H1 (cell line): ENCODE measurements around the gene GTF2IRD1. TPM values are rescaled to one million over a fixed set of nuclear protein-coding genes. Genes with fewer than 3 reads are reported as not detected.

Experiments used
- CTCF ChIA-PET: fragments of 300-600 bp; sonication (Branson Sonifier 250); formaldehyde crosslinking; loops from one replicate; lab custom pipeline; 2021; ENCODE audit not compliant: partially characterized antibody; lab: Charles Lee
- POLR2A ChIA-PET: fragments of 300-600 bp; sonication (Branson Sonifier 250); formaldehyde crosslinking; loops from one replicate; lab custom pipeline; 2021; ENCODE audit warnings: inconsistent platforms; ENCODE audit not compliant: partially characterized antibody; lab: Charles Lee
- DNase-seq, 2 experiments: peaks; one replicate each; pipeline versions ENCODE4 v3.0.0 to v3.0.0-alpha.2; 2010 to 2022; ENCODE audit warnings: low spot score in 2 of 2, low read depth in 1 of 2, mixed read lengths in 1 of 2
- FAIRE-seq: peaks from 2 replicates; lab custom pipeline; 2011; peaks lifted over from hg19 to GRCh38; lab: Jason Lieb, UNC
- H2AFZ ChIP-seq: 2 replicates; pipeline ENCODE4 v1.8.1; 2012; ENCODE audit warnings: low read length, inconsistent platforms
- H2AK5ac ChIP-seq: 2 replicates; pipeline ENCODE4 v1.6.1; 2013; ENCODE audit warnings: low read depth, low read length
- H2BK120ac ChIP-seq: replicated peaks from 2 replicates; pipeline ENCODE3; 2013; ENCODE audit warnings: low read depth, low read length, inconsistent platforms
- H2BK12ac ChIP-seq: 2 replicates; pipeline ENCODE4 v1.6.1; 2013; ENCODE audit warnings: low read depth, low read length
- H2BK15ac ChIP-seq: 2 replicates; pipeline ENCODE4 v1.6.1; 2013; ENCODE audit warnings: low read length
- H2BK20ac ChIP-seq: 2 replicates; pipeline ENCODE4 v1.6.1; 2013; ENCODE audit warnings: low read length
- H2BK5ac ChIP-seq: 2 replicates; pipeline ENCODE4 v1.6.1; 2013; ENCODE audit warnings: low read depth, low read length
- H3K14ac ChIP-seq: 2 replicates; pipeline ENCODE4 v1.6.1; 2013; ENCODE audit warnings: inconsistent platforms; ENCODE audit not compliant: insufficient read length
- H3K18ac ChIP-seq: 2 replicates; pipeline ENCODE4 v1.6.1; 2013; ENCODE audit warnings: low read length; ENCODE audit errors: extremely low read depth
- H3K23ac ChIP-seq: 2 replicates; pipeline ENCODE4 v1.6.1; 2013; ENCODE audit warnings: inconsistent platforms; ENCODE audit not compliant: insufficient read length
- H3K23me2 ChIP-seq: 2 replicates; pipeline ENCODE4 v1.6.1; 2013; ENCODE audit warnings: low read depth, low read length
- H3K27ac ChIP-seq: 2 replicates; pipeline ENCODE4 v1.6.1; 2011; ENCODE audit warnings: low read depth, low read length, inconsistent platforms
- H3K27me3 ChIP-seq, 4 experiments: replicated peaks in 1 of 4; 1 replicate in 1 of 4; 2 replicates in 3 of 4; pipeline versions ENCODE4 v1.6.1 to v1.8.1; 2011 to 2013; ENCODE audit warnings: low read length in 3 of 4, mild to moderate bottlenecking in 3 of 4, inconsistent platforms in 2 of 4, mixed read lengths in 2 of 4, moderate library complexity in 1 of 4; ENCODE audit not compliant: control insufficient read depth in 3 of 4, insufficient read depth in 3 of 4; ENCODE audit errors: extremely low read depth in 1 of 4
- H3K36me3 ChIP-seq, 4 experiments: 2 replicates each; pipeline versions ENCODE4 v1.6.1 to v1.8.1; 2011 to 2013; ENCODE audit warnings: mild to moderate bottlenecking in 4 of 4, low read length in 3 of 4, moderate library complexity in 2 of 4, control low read depth in 1 of 4, inconsistent platforms in 1 of 4; ENCODE audit not compliant: insufficient read depth in 4 of 4, control insufficient read depth in 2 of 4
- H3K4ac ChIP-seq: replicated peaks from 2 replicates; pipeline ENCODE3; 2013; ENCODE audit warnings: low read length, low read depth, mixed read lengths, inconsistent platforms; ENCODE audit not compliant: insufficient read length
- H3K4me1 ChIP-seq, 4 experiments: replicated peaks in 1 of 4; 1 replicate in 1 of 4; 2 replicates in 3 of 4; pipeline versions ENCODE4 v1.6.1 to v1.8.1; 2011 to 2013; ENCODE audit warnings: low read length in 3 of 4, inconsistent platforms in 2 of 4, mixed read lengths in 1 of 4; ENCODE audit not compliant: insufficient read depth in 4 of 4, control insufficient read depth in 3 of 4
- H3K4me2 ChIP-seq, 2 experiments: 2 replicates each; pipeline versions ENCODE4 v1.6.1 to v1.8.1; 2011 to 2013; ENCODE audit warnings: low read depth in 2 of 2, low read length in 2 of 2, control low read depth in 1 of 2, inconsistent platforms in 1 of 2, mild to moderate bottlenecking in 1 of 2; ENCODE audit not compliant: insufficient read depth in 1 of 2
- H3K4me3 ChIP-seq, 4 experiments: fragments of 200-600, 300-600 bp in 1 of 4; sonication (generic), shearing (Covaris generic), sonication (Bioruptor Twin) in 1 of 4; 2 replicates each; pipeline versions ENCODE4 v1.5.1 to v1.8.1; 2011 to 2016; ENCODE audit warnings: low read length in 4 of 4, low read depth in 3 of 4, control low read depth in 2 of 4, inconsistent platforms in 2 of 4, mild to moderate bottlenecking in 2 of 4, mixed read lengths in 1 of 4, moderate library complexity in 1 of 4; ENCODE audit not compliant: insufficient read depth in 2 of 4; ENCODE audit errors: extremely low read depth in 1 of 4
- H3K56ac ChIP-seq: replicated peaks from 2 replicates; pipeline ENCODE3; 2013; ENCODE audit warnings: low read depth, mild to moderate bottlenecking, mixed read lengths, low read length, inconsistent platforms; ENCODE audit not compliant: insufficient read length
- H3K79me1 ChIP-seq: 2 replicates; pipeline ENCODE4 v1.6.1; 2013; ENCODE audit warnings: low read depth, low read length, control low read depth
- H3K79me2 ChIP-seq, 2 experiments: 2 replicates each; pipeline versions ENCODE4 v1.6.1 to v1.8.1; 2012 to 2013; ENCODE audit warnings: low read length in 2 of 2, mild to moderate bottlenecking in 2 of 2, inconsistent platforms in 1 of 2; ENCODE audit not compliant: insufficient read depth in 2 of 2, control insufficient read depth in 1 of 2
- H3K9ac ChIP-seq, 4 experiments: replicated peaks in 1 of 4; 1 replicate in 1 of 4; 2 replicates in 3 of 4; pipeline versions ENCODE4 v1.6.1 to v1.8.1; 2011 to 2013; ENCODE audit warnings: low read depth in 3 of 4, low read length in 3 of 4, control low read depth in 2 of 4, mild to moderate bottlenecking in 2 of 4, moderate library complexity in 2 of 4, inconsistent platforms in 1 of 4; ENCODE audit errors: extremely low read depth in 1 of 4
- H3K9me3 ChIP-seq, 2 experiments: 2 replicates each; pipeline versions ENCODE4 v1.6.1 to v1.8.1; 2012 to 2013; ENCODE audit warnings: mild to moderate bottlenecking in 2 of 2, moderate library complexity in 2 of 2, control low read depth in 1 of 2, inconsistent platforms in 1 of 2, low read depth in 1 of 2, low read length in 1 of 2, mixed read lengths in 1 of 2; ENCODE audit not compliant: insufficient read depth in 2 of 2
- H4K20me1 ChIP-seq, 2 experiments: replicated peaks in 1 of 2; 2 replicates each; pipeline versions ENCODE3 to v1.8.1; 2011 to 2013; ENCODE audit warnings: inconsistent platforms in 2 of 2, low read length in 2 of 2, mild to moderate bottlenecking in 1 of 2; ENCODE audit not compliant: insufficient read depth in 2 of 2, control insufficient read depth in 1 of 2
- H4K5ac ChIP-seq: 2 replicates; pipeline ENCODE4 v1.6.1; 2013; ENCODE audit warnings: low read length, low read depth, mixed read lengths, inconsistent platforms; ENCODE audit not compliant: insufficient read length
- H4K8ac ChIP-seq: 2 replicates; pipeline ENCODE4 v1.8.0; 2013; ENCODE audit warnings: mild to moderate bottlenecking, moderate library complexity, low read length, inconsistent platforms; ENCODE audit not compliant: insufficient read depth; ENCODE audit errors: extremely low read depth
- H4K91ac ChIP-seq: replicated peaks from 2 replicates; pipeline ENCODE3; 2013; ENCODE audit warnings: low read length, mixed read lengths, inconsistent platforms; ENCODE audit not compliant: insufficient read length
- ASH2L ChIP-seq: fragments of 200-600, 300-600 bp; sonication (generic); IDR thresholded peaks from one replicate; pipeline ENCODE4 v1.7.1; 2017; ENCODE audit warnings: low read length
- BCL11A ChIP-seq, 2 experiments: IDR thresholded peaks; one replicate each; pipeline ENCODE4 v1.6.1; 2011; ENCODE audit warnings: low read depth in 2 of 2, low read length in 2 of 2, mild to moderate bottlenecking in 2 of 2
- BRCA1 ChIP-seq: IDR thresholded peaks from 2 replicates; pipeline ENCODE4 v1.6.1; 2012; ENCODE audit warnings: low read depth, low read length, improper control_type of control experiment
- CBX8 ChIP-seq: fragments of 300-800, 300-1000 bp; sonication (generic); IDR thresholded peaks from 2 replicates; pipeline ENCODE4 v1.7.1; 2016; ENCODE audit warnings: low read depth, low read length, borderline replicate concordance
- CREB1 ChIP-seq: IDR thresholded peaks from 2 replicates; pipeline ENCODE4 v1.6.1; 2012; ENCODE audit warnings: inconsistent platforms
- GTF2F1 ChIP-seq: IDR thresholded peaks from 2 replicates; pipeline ENCODE4 v1.6.1; 2012; ENCODE audit warnings: low read depth, low read length, improper control_type of control experiment, borderline replicate concordance
- MAFK ChIP-seq: IDR thresholded peaks from 2 replicates; pipeline ENCODE4 v1.6.1; 2012; ENCODE audit warnings: low read depth, mild to moderate bottlenecking, improper control_type of control experiment, low read length
- POLR2AphosphoS5 ChIP-seq: IDR thresholded peaks from 2 replicates; pipeline ENCODE4 v1.6.1; 2011; ENCODE audit warnings: low read depth, low read length
- RAD21 ChIP-seq, 2 experiments: IDR thresholded peaks in 1 of 2; conservative IDR thresholded peaks in 1 of 2; 2 replicates each; pipeline ENCODE4 v1.6.1; 2011; ENCODE audit warnings: low read depth in 2 of 2, low read length in 2 of 2, improper control_type of control experiment in 1 of 2, inconsistent platforms in 1 of 2, mild to moderate bottlenecking in 1 of 2, moderate library complexity in 1 of 2
- RFX5 ChIP-seq: IDR thresholded peaks from 2 replicates; pipeline ENCODE4 v1.6.1; 2011; ENCODE audit warnings: low read depth, low read length, improper control_type of control experiment, borderline replicate concordance
- SIRT6 ChIP-seq: IDR thresholded peaks from one replicate; pipeline ENCODE4 v1.7.1; 2012; ENCODE audit warnings: low read length, inconsistent platforms
- SIX5 ChIP-seq: IDR thresholded peaks from 2 replicates; pipeline ENCODE4 v1.6.1; 2011; ENCODE audit warnings: mild to moderate bottlenecking, low read depth, low read length
- TAF7 ChIP-seq: optimal IDR thresholded peaks from 2 replicates; pipeline ENCODE3; 2011; ENCODE audit warnings: low read depth, mild to moderate bottlenecking, inconsistent platforms, low read length, moderate library complexity, borderline replicate concordance
- TBP ChIP-seq: IDR thresholded peaks from 2 replicates; pipeline ENCODE4 v1.6.1; 2011; ENCODE audit warnings: low read depth, low read length, improper control_type of control experiment
- TCF12 ChIP-seq: IDR thresholded peaks from 2 replicates; pipeline ENCODE4 v1.6.1; 2011; ENCODE audit warnings: low read depth, mild to moderate bottlenecking, low read length
- YY1 ChIP-seq: IDR thresholded peaks from 2 replicates; pipeline ENCODE4 v1.6.1; 2011; ENCODE audit warnings: low read depth, mild to moderate bottlenecking, low read length
- WGBS, 2 experiments: shearing (Covaris generic) in 1 of 2; methylation state at CpG; one replicate each; pipeline versions ENCODE4 v1.1.6 to v1.1.7; 2013 to 2015; ENCODE audit warnings: low lambda C conversion rate in 2 of 2, mixed read lengths in 2 of 2, inconsistent platforms in 1 of 2, low coverage in 1 of 2, missing lambda C conversion rate in 1 of 2; ENCODE audit not compliant: insufficient replicate concordance in 2 of 2, insufficient coverage in 1 of 2, insufficient read length in 1 of 2; ENCODE audit errors: extremely low coverage in 1 of 2, missing lambda C conversion rate in 1 of 2; 5-methylcytosine and 5-hydroxymethylcytosine counted together
- polyA plus RNA-seq, 7 experiments: library from polyadenylated mRNA; depleted of rRNA in 3 of 7; stranded (reverse) in 5 of 7; unstranded in 2 of 7; fragments of >200 nt in 5 of 7; fragments of 200-250 nt in 2 of 7; gene quantifications; 1 replicate in 5 of 7; 2 replicates in 1 of 7; 4 replicates in 1 of 7; pipeline versions ENCODE4 v1.2.1 to v1.2.3, GENCODE V29; 2011 to 2013; ENCODE audit warnings: missing spikeins in 2 of 7, mixed read lengths in 2 of 7
- total RNA-seq: library from RNA; stranded (reverse); fragmentation: NEBNext Ultra II Directional; extraction: Animal tissue kit (Norgen Biotek cat#: 25700); gene quantifications from 2 replicates; pipeline ENCODE4 v1.2.1, GENCODE V29; 2021

GTF2IRD1 gene
- total and polyA plus RNA-seq, 2 of the 8 experiments (the other 6 are each of a cell fraction or from before 2014, with no cell fraction given) = 27.4 to 45.4 TPM

- Histone ChIP-seq H4K91ac (no peak overlapping the region), H2BK5ac (no peak overlapping the region), H3K23ac (no peak overlapping the region), H3K36me3 (no peaks in the 10 kb centered on the region), H4K20me1 (no peaks in the 10 kb centered on the region), H3K14ac (no peak overlapping the region), H2BK20ac (no peak overlapping the region), H3K4ac (no peak overlapping the region), H3K23me2 (no peaks in the 10 kb centered on the region), H3K27ac (no peak overlapping the region), H3K56ac (no peak overlapping the region), H3K9me3 (no peaks in the 10 kb centered on the region), H2BK12ac (no peak overlapping the region), H2AFZ (no peak overlapping the region), H3K79me2 (no peaks in the 10 kb centered on the region), H4K5ac (no peak overlapping the region), H3K79me1 (no peaks in the 10 kb centered on the region)
- no peak for FAIRE-seq
- 82% methylated on average over 4 of the region's 4 CpGs; no CpG with 5 or more reads in 1 of the 2 experiments for WGBS, 2 experiments
- CTCF ChIA-PET = interaction anchor here (1.2 to 5.1 kb wide), 2 partner anchors 11 to 205 kb away, joined by 4 to 30 read pairs; no protein-coding TSS in a partner anchor
- no peak for TF ChIP-seq YY1
- TF ChIP-seq RAD21 (IDR thresholded peaks at IDR 0.05 in 1 of 2, conservative IDR thresholded peaks at IDR 0.05 in 1 of 2; ENCODE audit: low read depth in 2 of 2, low read length in 2 of 2) = no peak
- TF ChIP-seq ASH2L = no peak
- TF ChIP-seq GTF2F1 = no peak
- no peak for TF ChIP-seq TCF12
- no peak for TF ChIP-seq CREB1
- no peak for TF ChIP-seq RFX5
- no peak for TF ChIP-seq SIX5
- no peak for TF ChIP-seq POLR2AphosphoS5
- TF ChIP-seq CBX8 = no peak
- TF ChIP-seq TAF7 = no peak
- no peak for TF ChIP-seq BRCA1
- no peak for TF ChIP-seq BCL11A (IDR thresholded peaks at IDR 0.05; ENCODE audit: low read depth in 2 of 2, low read length in 2 of 2)
- no peak for TF ChIP-seq SIRT6
- TF ChIP-seq MAFK = no peak
- no peak for TF ChIP-seq TBP
- TF ChIP-seq, all 59 proteins: peak for 0
- no peak overlapping the region for H2BK15ac ChIP-seq
- no peak overlapping the region for H3K4me3 ChIP-seq
- no peak overlapping the region for H3K4me2 ChIP-seq
- no peaks in the 10 kb centered on the region for H3K27me3 ChIP-seq
- H3K4me1 ChIP-seq = no peaks in the 10 kb centered on the region
- no peak overlapping the region for H2BK120ac ChIP-seq
- POLR2A ChIA-PET = interaction anchor here (0.6 kb wide), 1 partner anchor 98 kb away, joined by 4 read pairs; no protein-coding TSS in a partner anchor
- DNase-seq = no peak
- no peak overlapping the region for H2AK5ac ChIP-seq
- H3K9ac ChIP-seq = no peak overlapping the region
- no peak overlapping the region for H3K18ac ChIP-seq
- no peak overlapping the region for H4K8ac ChIP-seq
Observed at GRCh38 chr7:74412056-74412455, 41.6 kb upstream of the GTF2IRD1 start.
